HepG2 (cell line): ENCODE measurements around the gene SNRPD2. TPM values are rescaled to one million over a fixed set of nuclear protein-coding genes. Genes with fewer than 3 reads are reported as not detected.

Experiments used
- AHR ChIP-seq: IDR thresholded peaks from 2 replicates; pipeline ENCODE4 v1.6.1; 2018; ENCODE audit warnings: missing genetic modification reagents, missing compliant biosample characterization
- ARID4A ChIP-seq: sonication (generic); formaldehyde crosslinking; IDR thresholded peaks from 2 replicates; pipeline ENCODE4 v1.5.0; 2020; ENCODE audit warnings: mild to moderate bottlenecking, missing genetic modification reagents, borderline replicate concordance
- ARNT2 ChIP-seq: sonication (generic); formaldehyde crosslinking; IDR thresholded peaks from 2 replicates; pipeline ENCODE4 v1.8.0; 2022; ENCODE audit warnings: mild to moderate bottlenecking, low read depth, missing genetic modification reagents, moderate library complexity
- CERS6 ChIP-seq: sonication (generic); formaldehyde crosslinking; IDR thresholded peaks from 2 replicates; pipeline ENCODE4 v1.5.0; 2020; ENCODE audit warnings: missing genetic modification reagents
- GATAD1 ChIP-seq: IDR thresholded peaks from 2 replicates; pipeline ENCODE4 v1.6.1; 2016; ENCODE audit warnings: missing genetic modification reagents, missing compliant biosample characterization
- HIVEP1 ChIP-seq: sonication (generic); formaldehyde crosslinking; IDR thresholded peaks from 2 replicates; pipeline ENCODE4 v1.4.0; 2020; ENCODE audit warnings: mild to moderate bottlenecking, missing genetic modification reagents
- HOXA7 ChIP-seq: sonication (generic); formaldehyde crosslinking; IDR thresholded peaks from 2 replicates; pipeline ENCODE4 v1.8.1; 2022; ENCODE audit warnings: mild to moderate bottlenecking, missing genetic modification reagents, moderate library complexity
- KLF16 ChIP-seq, 2 experiments: sonication (generic) in 1 of 2; formaldehyde crosslinking in 1 of 2; IDR thresholded peaks; 2 replicates each; pipeline versions ENCODE4 v1.6.1 to v1.8.0; 2016 to 2023; ENCODE audit warnings: missing genetic modification reagents in 2 of 2, missing compliant biosample characterization in 1 of 2
- MIER3 ChIP-seq: IDR thresholded peaks from 2 replicates; pipeline ENCODE4 v1.6.1; 2016; ENCODE audit warnings: missing compliant biosample characterization, borderline replicate concordance
- NFKBIZ ChIP-seq: IDR thresholded peaks from 2 replicates; pipeline ENCODE4 v1.6.1; 2018; ENCODE audit warnings: missing genetic modification reagents, missing compliant biosample characterization
- NR2C2 ChIP-seq: sonication (generic); formaldehyde crosslinking; IDR thresholded peaks from 2 replicates; pipeline ENCODE4 v1.4.0; 2020; ENCODE audit warnings: missing genetic modification reagents, mild to moderate bottlenecking, moderate library complexity, borderline replicate concordance
- SPEN ChIP-seq: sonication (generic); formaldehyde crosslinking; IDR thresholded peaks from 2 replicates; pipeline ENCODE4 v1.5.1; 2020; ENCODE audit warnings: low read depth, mild to moderate bottlenecking, missing genetic modification reagents
- TAF1 ChIP-seq: sonication (generic); formaldehyde crosslinking; IDR thresholded peaks from 2 replicates; pipeline ENCODE4 v1.4.0; 2020; ENCODE audit warnings: missing genetic modification reagents
- TCF7 ChIP-seq: sonication (generic); IDR thresholded peaks from 2 replicates; pipeline ENCODE4 v1.6.1; 2016; ENCODE audit warnings: antibody characterized with exemption, low read depth
- TMF1 ChIP-seq: sonication (generic); formaldehyde crosslinking; IDR thresholded peaks from 2 replicates; pipeline ENCODE4 v1.8.1; 2022; ENCODE audit warnings: low read depth, missing genetic modification reagents
- ZNF431 ChIP-seq: sonication (generic); formaldehyde crosslinking; IDR thresholded peaks from 2 replicates; pipeline ENCODE4 v1.9.0; 2022; ENCODE audit warnings: missing genetic modification reagents, low read depth, mild to moderate bottlenecking, borderline replicate concordance
- ZNF501 ChIP-seq: sonication (generic); formaldehyde crosslinking; IDR thresholded peaks from 2 replicates; pipeline ENCODE4 v1.5.1; 2020; ENCODE audit warnings: mild to moderate bottlenecking, moderate library complexity, missing genetic modification reagents
- ZNF609 ChIP-seq: sonication (generic); formaldehyde crosslinking; IDR thresholded peaks from 2 replicates; pipeline ENCODE4 v1.4.0; 2020; ENCODE audit warnings: mild to moderate bottlenecking, missing genetic modification reagents, borderline replicate concordance
- polyA plus RNA-seq, 8 experiments: library from polyadenylated mRNA; depleted of rRNA in 3 of 8; stranded (reverse) in 7 of 8; unstranded in 1 of 8; fragments of >200 nt; fragmentation: Illumina TruSeq in 4 of 8; extraction: Trizol in 4 of 8; gene quantifications; 2 replicates each; pipeline versions ENCODE4 v1.2.1 to v1.2.3, GENCODE V29; 2011 to 2016; ENCODE audit warnings: low read depth in 4 of 8, missing spikeins in 1 of 8, mixed read lengths in 1 of 8; ENCODE audit not compliant: insufficient read depth in 1 of 8
- total RNA-seq, 5 experiments: library from RNA; depleted of rRNA; stranded (reverse); fragments of >200 nt; fragmentation: Illumina TruSeq; extraction: Trizol; gene quantifications; 2 replicates each; pipeline ENCODE4 v1.2.3, GENCODE V29; 2016; ENCODE audit warnings: low read depth in 1 of 5

Gene SNRPD2
- total and polyA plus RNA-seq, 2 of the 13 experiments (the other 11 are each of a cell fraction or from before 2014, with no cell fraction given) = 299 to 485 TPM

GRCh38 chr19:45691516-45692186, at the start of gene SNRPD2 (continued):
- TF ChIP-seq NR2C2 = peak; percentile 33; the same call in 1 of the 2 replicates
- peak; percentile 77; the same call in 1 of the 2 replicates for TF ChIP-seq TMF1 (CRISPR knock-in tag)
- TF ChIP-seq NFKBIZ = no peak
- no peak for TF ChIP-seq ZNF609 (CRISPR knock-in tag)
- peak; percentile 94 for TF ChIP-seq GATAD1 (CRISPR knock-in tag)
- TF ChIP-seq CERS6 (CRISPR knock-in tag) = no peak
- TF ChIP-seq ARID4A (CRISPR knock-in tag) = no peak; the same call in 1 of the 2 replicates
- peak; percentile 55; the same call in 1 of the 2 replicates for TF ChIP-seq SPEN
- peak; percentile 83 for TF ChIP-seq TAF1 (CRISPR knock-in tag)
- no peak; a peak in 1 of 4 replicates for TF ChIP-seq KLF16 (CRISPR knock-in tag; IDR thresholded peaks at IDR 0.05)
- no peak for TF ChIP-seq AHR (CRISPR knock-in tag)
- TF ChIP-seq ARNT2 (CRISPR knock-in tag) = peak; percentile 70; the same call in 1 of the 2 replicates
- TF ChIP-seq HOXA7 (CRISPR knock-in tag) = no peak
- TF ChIP-seq ZNF431 (CRISPR knock-in tag) = no peak
- TF ChIP-seq ZNF501 (CRISPR knock-in tag) = peak; percentile 91; the same call in 1 of the 2 replicates
- no peak for TF ChIP-seq TCF7
- TF ChIP-seq HIVEP1 (CRISPR knock-in tag) = no peak
- no peak for TF ChIP-seq MIER3
